ENCODE results near the gene TMEM150C.

Gene TMEM150C

DNA sequence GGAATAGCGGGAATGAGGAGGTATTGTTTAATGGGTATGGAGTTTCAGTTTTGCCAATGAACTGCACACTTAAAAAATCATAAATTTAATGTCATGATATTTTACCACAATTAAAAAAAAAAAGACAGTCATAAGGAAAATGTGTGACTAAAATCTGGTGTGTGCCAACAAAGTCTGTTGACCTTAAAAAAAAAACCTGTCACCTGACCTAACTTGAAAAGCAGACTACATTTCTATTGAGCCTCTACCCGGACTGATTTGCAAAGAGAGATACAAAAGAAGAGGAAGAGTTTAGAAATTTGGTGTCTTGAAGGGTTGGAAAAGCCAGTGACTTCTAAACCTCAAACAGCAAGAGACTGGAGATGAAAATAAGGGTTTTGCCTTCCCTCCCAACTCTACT, 48.4 kb downstream of the TMEM150C start:
- TF ChIP-seq, protein P1, sequence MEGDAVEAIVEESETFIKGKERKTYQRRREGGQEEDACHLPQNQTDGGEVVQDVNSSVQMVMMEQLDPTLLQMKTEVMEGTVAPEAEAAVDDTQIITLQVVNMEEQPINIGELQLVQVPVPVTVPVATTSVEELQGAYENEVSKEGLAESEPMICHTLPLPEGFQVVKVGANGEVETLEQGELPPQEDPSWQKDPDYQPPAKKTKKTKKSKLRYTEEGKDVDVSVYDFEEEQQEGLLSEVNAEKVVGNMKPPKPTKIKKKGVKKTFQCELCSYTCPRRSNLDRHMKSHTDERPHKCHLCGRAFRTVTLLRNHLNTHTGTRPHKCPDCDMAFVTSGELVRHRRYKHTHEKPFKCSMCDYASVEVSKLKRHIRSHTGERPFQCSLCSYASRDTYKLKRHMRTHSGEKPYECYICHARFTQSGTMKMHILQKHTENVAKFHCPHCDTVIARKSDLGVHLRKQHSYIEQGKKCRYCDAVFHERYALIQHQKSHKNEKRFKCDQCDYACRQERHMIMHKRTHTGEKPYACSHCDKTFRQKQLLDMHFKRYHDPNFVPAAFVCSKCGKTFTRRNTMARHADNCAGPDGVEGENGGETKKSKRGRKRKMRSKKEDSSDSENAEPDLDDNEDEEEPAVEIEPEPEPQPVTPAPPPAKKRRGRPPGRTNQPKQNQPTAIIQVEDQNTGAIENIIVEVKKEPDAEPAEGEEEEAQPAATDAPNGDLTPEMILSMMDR (conservative IDR thresholded peaks at IDR 0.05; ENCODE audit: low read length), result no peak
- TF ChIP-seq EZH2phosphoT487 (IDR thresholded peaks at IDR 0.05; ENCODE audit: borderline replicate concordance), result no peak
- H4K20me1 ChIP-seq (ENCODE audit: insufficient read depth, low read length, poor library complexity, severe bottlenecking), result no peaks in the 10 kb centered on the region
- H3F3A ChIP-seq (ENCODE audit: low read depth), result no peaks in the 10 kb centered on the region
- H3K4me3 ChIP-seq (ENCODE audit: low read length, poor library complexity, severe bottlenecking), result no peak overlapping the region
- no peaks in the 10 kb centered on the region for H3K9me3 ChIP-seq (ENCODE audit: insufficient read depth, low read depth, low read length)
- H3K9me2 ChIP-seq (replicated peaks; ENCODE audit: low read depth, low read length), result no peaks in the 10 kb centered on the region
- no peaks in the 10 kb centered on the region for H3K27me3 ChIP-seq (ENCODE audit: insufficient read depth, low read length, poor library complexity, severe bottlenecking)
- H3K79me2 ChIP-seq (ENCODE audit: insufficient read depth, low read length), result no peaks in the 10 kb centered on the region
- no peak overlapping the region for H2AFZ ChIP-seq (ENCODE audit: low read length)
- H3K4me1 ChIP-seq (ENCODE audit: insufficient read depth, low read length, poor library complexity, severe bottlenecking), result no peaks in the 10 kb centered on the region
- no peak overlapping the region for H3K9ac ChIP-seq (ENCODE audit: low read depth, low read length, poor library complexity, severe bottlenecking)
- no peaks in the 10 kb centered on the region for H3K36me3 ChIP-seq (ENCODE audit: insufficient read depth, low read length)
- H3K4me2 ChIP-seq (ENCODE audit: low read depth, low read length, poor library complexity, severe bottlenecking), result no peak overlapping the region

GRCh38 chr4:82510216-82510615, 51.6 kb downstream of the TMEM150C start:
- Histone ChIP-seq H3F3A (ENCODE audit: low read depth) (no peaks in the 10 kb centered on the region), H3K79me2 (ENCODE audit: insufficient read depth, low read length) (no peaks in the 10 kb centered on the region), H3K9me3 (ENCODE audit: insufficient read depth, low read depth, low read length) (no peaks in the 10 kb centered on the region), H3K4me2 (ENCODE audit: low read depth, low read length, poor library complexity, severe bottlenecking) (no peak overlapping the region), H2AFZ (ENCODE audit: low read length) (no peak overlapping the region), H3K27me3 (ENCODE audit: insufficient read depth, low read length, poor library complexity, severe bottlenecking) (no peaks in the 10 kb centered on the region), H3K36me3 (ENCODE audit: insufficient read depth, low read length) (no peaks in the 10 kb centered on the region), H3K4me3 (ENCODE audit: low read length, poor library complexity, severe bottlenecking) (no peak overlapping the region), H4K20me1 (ENCODE audit: insufficient read depth, low read length, poor library complexity, severe bottlenecking) (no peaks in the 10 kb centered on the region), H3K9ac (ENCODE audit: low read depth, low read length, poor library complexity, severe bottlenecking) (no peak overlapping the region), H3K4me1 (ENCODE audit: insufficient read depth, low read length, poor library complexity, severe bottlenecking) (no peaks in the 10 kb centered on the region), H3K9me2 (replicated peaks; ENCODE audit: low read depth, low read length) (no peaks in the 10 kb centered on the region)
- TF ChIP-seq EZH2phosphoT487 (IDR thresholded peaks at IDR 0.05; ENCODE audit: borderline replicate concordance), result no peak
- TF ChIP-seq, protein P1 (conservative IDR thresholded peaks at IDR 0.05; ENCODE audit: low read length), result no peak

GRCh38 chr4:82508806-82509428, 52.9 kb downstream of the TMEM150C start:
- Histone ChIP-seq H3K9ac (ENCODE audit: low read depth, low read length, poor library complexity, severe bottlenecking) (no peak overlapping the region), H3K4me1 (ENCODE audit: insufficient read depth, low read length, poor library complexity, severe bottlenecking) (no peaks in the 10 kb centered on the region), H3K4me3 (ENCODE audit: low read length, poor library complexity, severe bottlenecking) (no peak overlapping the region), H2AFZ (ENCODE audit: low read length) (no peak overlapping the region), H3K27me3 (ENCODE audit: insufficient read depth, low read length, poor library complexity, severe bottlenecking) (no peaks in the 10 kb centered on the region), H3K9me3 (ENCODE audit: insufficient read depth, low read depth, low read length) (no peaks in the 10 kb centered on the region), H3K9me2 (replicated peaks; ENCODE audit: low read depth, low read length) (no peaks in the 10 kb centered on the region), H3F3A (ENCODE audit: low read depth) (no peaks in the 10 kb centered on the region), H3K4me2 (ENCODE audit: low read depth, low read length, poor library complexity, severe bottlenecking) (no peak overlapping the region), H3K79me2 (ENCODE audit: insufficient read depth, low read length) (no peaks in the 10 kb centered on the region), H4K20me1 (ENCODE audit: insufficient read depth, low read length, poor library complexity, severe bottlenecking) (no peaks in the 10 kb centered on the region), H3K36me3 (ENCODE audit: insufficient read depth, low read length) (no peaks in the 10 kb centered on the region)
- TF ChIP-seq EZH2phosphoT487 (IDR thresholded peaks at IDR 0.05; ENCODE audit: borderline replicate concordance), result no peak
- TF ChIP-seq, protein P1 (conservative IDR thresholded peaks at IDR 0.05; ENCODE audit: low read length), result no peak

All from Loucy (cell line).